ENCODE measurements around the gene NFATC2.
"Not testable (repeated sequence)": the region's sequence is repeated elsewhere in the genome, so short reads cannot be mapped to it uniquely, and the experiment has no call there.

The NFATC2 gene

DNA sequence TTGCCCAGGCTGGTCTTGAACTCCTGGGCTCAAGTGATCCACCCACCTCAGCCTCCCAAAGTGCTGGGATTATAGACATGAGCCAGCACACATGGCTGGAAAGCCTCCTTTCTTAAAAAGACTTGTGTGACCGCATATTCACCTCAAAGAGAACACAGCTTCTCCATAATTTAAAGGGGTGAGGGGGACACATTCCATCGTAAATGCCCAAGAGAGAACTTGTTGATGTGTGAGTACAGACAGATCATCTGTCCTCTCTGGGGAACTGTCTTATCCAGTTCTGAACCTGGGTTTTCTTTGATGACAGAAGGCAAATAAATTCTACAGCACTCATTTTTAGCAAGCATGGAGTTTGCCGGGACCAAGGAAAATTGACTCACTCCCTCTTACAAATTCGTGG, 47.2 kb downstream of the NFATC2 start:
- no peak for DNase-seq (ENCODE audit: low read depth in 3 of 3)

DNA sequence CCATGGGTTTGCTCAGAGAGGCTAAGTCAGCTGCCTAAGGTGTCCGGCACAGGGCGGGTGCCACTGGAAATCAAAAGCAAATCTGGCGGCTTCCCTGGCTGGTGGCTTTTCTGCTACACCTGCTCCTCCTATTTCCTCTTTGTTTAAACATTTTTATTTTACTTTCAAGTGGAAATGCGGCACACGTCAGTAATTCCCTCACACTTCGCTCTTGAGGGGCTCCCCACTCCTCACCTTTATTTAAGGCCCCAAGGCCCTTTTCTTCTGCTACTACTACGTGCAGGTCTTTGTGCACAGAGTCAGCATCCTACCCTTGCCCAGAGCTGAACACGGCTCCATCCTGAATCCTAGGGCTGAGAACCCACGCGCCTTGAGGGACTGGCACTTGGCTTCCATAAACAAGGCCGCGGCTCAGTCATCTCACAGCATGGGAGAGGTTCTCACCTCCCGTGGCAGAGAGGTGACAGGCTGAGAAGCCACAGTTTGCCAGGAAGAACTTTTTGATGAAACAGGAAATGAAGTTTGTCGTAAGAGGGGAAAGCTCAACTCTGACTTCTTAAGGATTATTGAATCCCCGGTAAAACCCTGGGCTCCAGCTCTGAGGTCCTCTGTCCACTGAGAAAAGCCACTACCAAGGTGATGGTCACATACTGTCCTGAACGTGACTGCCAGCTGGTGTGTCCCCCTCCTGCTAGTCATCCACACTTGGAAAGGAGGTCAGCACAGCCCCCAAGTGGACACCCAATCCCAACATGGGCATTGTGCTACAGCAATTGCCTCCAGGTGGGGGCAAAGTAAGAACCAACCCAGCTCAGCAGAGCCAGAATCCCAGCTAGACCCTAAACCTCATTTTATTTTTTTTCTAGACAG, 48.0 kb downstream of the NFATC2 start:
- peak in 1 of 3 experiments; percentile 45 for DNase-seq (ENCODE audit: low read depth in 3 of 3)

DNA sequence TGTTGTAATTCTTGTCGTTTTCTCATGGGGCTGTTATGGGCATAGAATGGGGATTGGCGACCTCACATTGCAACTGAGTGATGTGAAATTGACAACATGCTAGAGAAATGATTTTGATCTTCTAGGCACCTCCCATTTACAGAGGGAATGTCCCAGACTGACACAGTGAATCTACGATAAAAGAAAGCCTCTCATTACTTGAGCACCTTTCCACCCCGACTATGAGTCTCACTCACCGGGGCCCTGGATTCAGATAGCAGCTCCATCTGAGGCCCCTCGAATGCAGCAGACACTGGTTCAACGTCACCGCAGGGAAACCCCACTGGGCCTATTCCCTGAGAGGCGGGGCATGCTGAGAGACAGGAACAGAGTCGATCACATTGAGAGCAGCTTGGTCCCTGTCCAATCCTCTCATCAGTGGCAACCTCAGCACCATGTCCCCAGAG, 49.1 kb downstream of the NFATC2 start:
- DNase-seq (ENCODE audit: low read depth in 3 of 3): peak in 1 of 3 experiments; percentile 50

DNA sequence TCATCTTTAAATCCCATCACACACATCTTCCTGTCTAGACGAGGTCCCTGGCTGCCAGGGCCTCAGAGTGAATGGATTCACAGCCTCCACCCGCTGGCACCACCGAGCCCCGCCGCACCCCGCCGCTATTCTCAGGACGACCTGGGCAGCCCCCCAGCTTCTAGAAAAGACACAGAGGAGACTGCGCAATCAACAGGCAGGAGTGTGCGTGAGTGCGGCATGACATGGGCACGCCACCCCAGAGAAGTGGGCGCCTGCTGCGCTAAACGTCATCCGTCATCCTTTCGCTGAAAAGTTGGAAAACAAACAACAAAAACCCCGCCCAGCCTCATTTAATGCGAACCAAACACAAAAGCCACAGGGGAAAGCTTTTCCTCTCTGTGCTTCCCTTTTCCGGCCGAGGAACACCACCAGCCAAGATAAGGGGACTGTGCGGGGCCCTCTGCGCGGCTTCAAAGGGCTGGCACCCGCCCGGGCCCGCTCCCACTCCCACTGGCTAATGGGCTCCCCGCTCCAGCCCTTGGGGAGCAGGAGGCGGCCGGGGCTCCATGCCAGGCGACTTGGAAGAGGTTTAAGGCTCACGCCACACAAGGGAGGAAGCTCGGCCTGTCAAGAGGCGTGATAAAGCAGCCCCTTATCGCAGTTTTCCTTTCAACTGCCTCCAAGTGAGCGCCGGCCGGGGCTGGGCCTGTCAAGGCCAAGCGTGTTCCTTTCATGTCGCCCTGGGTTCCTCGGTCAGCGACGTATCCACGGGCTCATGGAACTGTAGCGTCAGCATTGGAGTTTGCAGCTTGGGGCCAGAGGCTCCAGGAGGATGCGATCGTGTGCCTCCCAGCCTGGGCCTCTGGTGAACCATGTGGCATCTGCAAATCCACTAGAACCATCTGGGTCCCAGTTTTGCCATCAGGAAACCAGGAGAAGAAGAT, 50.1 kb downstream of the NFATC2 start:
- no peak for DNase-seq (ENCODE audit: low read depth in 3 of 3)

DNA sequence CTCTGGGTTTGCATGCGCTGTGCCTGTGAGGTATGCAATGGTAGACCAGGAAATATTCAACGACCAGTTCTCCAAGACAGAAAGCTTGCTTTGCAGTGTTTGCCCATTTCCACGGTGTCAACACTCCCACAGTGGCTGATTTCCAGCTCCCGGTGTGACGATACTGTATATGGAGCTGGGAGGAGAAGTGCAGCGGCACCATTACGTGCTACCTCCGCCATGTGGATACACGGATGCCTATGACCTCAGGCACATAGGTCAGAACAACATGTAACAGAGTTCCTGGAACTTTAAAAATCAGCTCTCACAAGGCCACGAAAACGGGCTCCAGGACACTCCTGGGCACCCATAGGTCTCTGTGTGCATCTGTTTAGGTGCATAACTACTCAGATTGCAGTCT, 51.1 kb downstream of the NFATC2 start:
- no peak for DNase-seq (ENCODE audit: low read depth in 3 of 3)

DNA sequence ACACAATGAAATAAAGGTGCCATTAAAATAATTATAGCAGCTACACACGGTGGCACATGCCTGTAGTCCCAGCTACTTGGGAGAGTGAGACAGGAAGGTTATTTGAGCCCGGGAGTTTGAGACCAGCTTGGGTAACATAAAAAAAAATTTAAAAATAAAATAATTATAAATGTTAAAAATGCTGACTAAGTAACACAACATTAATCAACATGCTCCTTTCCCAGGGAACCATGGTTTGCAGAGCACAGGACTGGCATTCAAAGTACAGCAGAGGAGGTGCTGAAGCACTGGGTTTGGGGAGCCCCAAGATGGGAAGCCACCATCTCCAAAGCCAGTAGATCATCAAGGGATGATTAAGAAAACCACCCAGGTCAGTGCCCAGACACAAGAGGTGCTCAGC, 51.9 kb downstream of the NFATC2 start:
- DNase-seq (ENCODE audit: low read depth in 3 of 3): no peak

DNA sequence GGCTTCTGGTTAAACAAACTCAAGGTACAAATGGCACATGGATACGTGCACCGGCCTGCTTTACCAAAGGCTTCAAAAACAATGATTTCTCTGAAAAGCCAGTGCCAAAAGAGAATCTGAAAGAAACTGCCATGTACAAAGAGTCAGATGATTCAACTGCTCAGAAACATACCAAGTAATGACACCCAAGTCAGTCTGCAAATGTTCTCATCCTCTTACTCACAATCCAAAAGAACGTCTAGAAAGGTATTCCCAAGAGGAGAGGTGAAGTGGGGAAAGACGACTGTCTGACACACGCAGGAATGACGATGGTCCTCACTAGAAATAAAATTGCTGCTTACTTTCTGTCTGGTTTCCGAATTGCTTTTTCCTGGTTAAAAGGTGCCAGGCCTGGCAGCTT, 52.9 kb downstream of the NFATC2 start:
- no peak for DNase-seq (ENCODE audit: low read depth in 3 of 3)

DNA sequence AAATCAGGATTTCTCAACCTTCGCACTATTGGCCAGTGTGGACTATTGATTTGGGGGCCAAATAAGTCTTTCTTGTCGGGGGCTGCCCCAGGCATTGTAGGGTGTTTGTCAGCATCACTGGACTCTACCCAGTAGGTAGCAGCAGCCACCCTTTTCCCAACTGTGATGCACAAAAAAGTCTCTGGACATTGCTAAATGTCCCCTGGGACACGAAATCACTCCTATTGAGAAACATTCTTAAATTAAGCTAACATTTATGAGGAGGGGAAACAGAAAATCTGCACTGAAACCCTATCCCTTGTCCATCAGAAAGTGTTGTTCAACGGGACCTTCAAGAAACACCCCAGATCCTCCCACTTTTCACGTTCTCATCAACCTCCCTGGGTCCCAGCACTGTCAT, 54.2 kb downstream of the NFATC2 start:
- DNase-seq (ENCODE audit: low read depth in 3 of 3): no peak

DNA sequence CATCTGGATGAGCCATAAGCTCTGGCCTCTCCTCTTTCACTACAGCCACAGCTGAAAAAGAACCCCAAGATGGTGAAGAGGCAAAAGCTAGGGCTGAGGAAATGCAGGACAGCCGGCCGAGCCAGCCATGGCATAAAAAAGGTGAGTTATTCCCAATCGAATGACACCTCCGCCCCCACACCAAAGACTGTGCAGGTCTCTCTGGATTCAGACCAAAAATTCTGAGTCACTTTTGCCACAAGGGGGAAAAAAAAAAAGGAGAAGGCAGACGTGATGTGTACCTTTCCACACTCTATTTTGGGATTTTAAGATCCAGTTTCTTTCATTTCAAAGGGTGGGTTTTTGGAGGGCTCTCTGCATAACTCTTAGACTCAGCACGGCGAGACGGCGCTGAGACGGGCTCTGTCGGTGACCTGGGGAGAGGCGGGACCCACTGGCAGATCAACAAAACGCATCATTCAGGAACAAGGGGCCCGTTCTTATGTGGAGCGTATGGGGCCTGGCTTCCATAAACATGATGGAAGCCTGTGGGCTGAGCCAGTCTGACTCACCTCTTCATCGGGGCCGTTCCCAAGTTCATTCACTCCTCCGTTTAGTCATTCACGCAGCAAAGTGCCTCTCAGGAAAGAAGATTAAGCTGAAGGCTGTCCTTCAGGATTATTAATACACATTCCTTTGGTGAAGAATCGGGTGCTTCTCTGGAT, 54.8 kb downstream of the NFATC2 start:
- no peak for DNase-seq (ENCODE audit: low read depth in 3 of 3)

DNA sequence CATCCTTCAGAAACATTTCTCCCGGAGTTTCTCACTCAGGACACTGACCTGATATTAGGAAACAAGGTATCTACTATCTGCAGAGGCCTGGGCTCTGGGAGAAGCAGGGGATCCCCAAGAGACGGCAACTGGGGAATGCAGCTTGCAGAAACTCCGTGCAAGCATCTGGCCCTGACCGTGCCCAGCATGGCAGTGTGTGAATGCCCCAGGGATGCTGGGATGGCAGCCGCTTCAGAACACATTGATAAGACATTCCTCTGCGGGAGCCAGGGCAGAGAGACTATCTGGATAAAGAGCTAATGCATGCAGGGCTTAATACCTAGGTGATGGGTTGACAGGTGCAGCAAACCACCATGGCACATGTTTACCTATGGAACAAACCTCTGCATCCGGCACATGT, 55.4 kb downstream of the NFATC2 start:
- no peak for DNase-seq (ENCODE audit: low read depth in 3 of 3)

DNA sequence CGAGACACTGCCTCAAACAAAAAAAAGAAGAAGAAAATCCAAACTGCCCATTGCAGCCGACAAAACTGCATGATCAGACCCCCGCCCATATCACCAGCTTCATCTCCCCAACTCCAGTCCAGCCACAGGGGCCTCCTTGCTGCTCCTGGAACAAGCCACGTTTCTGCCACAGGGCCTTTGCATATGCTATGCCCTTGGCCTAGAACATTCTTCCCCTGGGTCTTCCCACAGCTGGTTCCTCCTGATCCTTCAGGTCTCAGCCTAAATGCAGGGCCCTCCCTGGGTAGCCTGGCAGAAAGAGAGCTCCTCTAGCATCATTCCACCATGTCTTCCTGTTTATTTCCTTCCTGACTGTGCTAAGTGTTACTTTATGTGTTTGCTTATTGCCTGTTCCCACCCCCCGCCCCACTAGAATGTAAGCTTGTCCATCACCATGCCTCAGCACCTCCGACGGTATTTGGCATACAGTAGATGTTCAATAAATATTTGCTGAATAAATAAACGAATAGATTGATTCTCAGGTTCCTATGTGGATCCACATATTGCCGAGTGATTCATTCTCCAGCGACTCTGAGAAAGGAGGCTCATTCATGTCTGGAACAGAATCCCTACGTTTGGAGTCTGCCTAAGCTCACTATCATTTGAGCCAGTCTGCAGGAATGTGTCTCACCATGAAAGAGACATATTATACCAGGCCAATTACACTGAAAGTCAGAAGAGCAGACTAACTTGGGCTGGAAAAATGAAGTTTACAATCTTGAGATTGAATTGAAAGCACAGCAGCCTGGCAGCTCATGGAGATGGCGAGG, 56.1 kb downstream of the NFATC2 start:
- DNase-seq (ENCODE audit: low read depth in 3 of 3): no peak

DNA sequence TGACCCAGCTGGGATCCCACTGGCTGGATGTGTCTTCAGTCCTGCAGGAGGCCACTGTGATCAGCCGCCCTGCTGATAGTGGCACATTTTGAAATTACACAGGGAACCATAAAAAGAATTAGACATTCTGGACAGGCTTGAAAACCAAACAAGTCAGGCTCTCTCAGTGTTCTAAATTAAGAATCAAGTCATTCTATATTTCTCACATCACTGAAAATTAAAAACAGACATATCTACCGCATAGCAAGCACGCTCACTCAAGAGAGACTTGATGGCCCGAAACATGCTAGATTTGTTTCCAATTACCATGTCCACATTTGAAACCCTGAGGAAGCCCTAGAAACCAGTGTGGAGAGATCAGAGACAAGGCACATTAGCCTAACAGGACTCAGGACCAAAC, 57.7 kb downstream of the NFATC2 start:
- no peak for DNase-seq (ENCODE audit: low read depth in 3 of 3)

DNA sequence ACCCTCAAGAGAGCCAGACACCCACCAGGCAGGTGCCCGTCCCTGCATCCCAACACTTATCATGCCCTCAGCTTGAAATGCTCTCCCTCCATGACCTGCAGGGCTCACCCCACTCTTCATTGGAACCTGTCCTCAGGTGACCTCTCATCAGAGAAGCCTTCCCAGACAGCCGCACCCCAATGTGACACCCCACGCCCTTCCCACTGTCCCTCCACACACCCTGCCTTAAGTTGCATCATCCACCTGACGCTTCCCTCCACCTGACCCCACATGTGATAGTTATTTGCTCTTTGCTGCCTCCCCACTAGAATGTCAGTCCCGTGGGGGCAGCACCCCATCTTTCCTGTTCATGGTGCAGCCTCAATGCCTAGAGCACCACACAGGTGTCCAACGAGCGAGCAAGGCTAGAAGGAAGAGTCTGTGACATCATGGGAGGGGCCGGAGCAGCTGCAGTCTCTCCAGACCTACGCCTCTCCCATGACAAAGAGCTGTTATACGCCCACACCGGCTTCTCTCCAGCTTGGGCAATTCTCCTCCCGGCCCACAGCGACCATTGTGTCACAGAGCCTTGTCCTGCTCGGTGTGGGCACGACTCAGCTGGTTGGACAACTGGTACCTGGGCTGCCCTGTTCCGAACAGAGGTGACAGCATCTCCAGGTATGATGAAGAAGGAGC, 58.2 kb downstream of the NFATC2 start:
- no peak for DNase-seq (ENCODE audit: low read depth in 3 of 3)

DNA sequence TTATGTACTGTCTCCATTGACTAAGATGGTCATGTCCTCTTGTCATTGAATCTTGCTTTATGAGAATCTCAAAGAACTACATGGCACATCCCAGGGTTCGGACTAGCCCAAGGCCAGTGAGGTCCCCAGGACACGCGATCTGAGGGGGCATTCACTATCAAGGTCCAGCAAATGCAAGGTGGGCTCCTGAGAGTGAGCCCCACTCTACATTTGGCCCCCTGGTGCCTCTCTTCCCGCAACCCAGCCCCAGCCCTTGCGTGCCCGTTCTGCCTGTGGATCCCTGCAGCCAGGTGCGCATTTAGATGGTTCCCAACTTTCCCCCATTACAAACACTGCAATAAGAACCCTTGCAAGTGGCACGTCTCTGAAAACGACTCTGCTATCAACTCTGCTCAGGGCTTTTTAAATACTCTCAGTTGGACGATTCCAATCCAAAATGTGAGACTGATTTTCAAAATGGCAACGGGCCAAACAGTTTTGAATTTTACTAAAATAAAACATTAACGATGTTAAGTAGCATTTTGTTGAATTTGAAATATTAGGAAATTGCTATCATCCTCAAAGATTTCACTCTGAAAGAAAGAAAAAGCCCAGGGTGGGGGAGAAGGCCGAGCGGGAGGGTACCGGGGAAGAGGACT, 59.6 kb downstream of the NFATC2 start:
- no peak for DNase-seq (ENCODE audit: low read depth in 3 of 3)

DNA sequence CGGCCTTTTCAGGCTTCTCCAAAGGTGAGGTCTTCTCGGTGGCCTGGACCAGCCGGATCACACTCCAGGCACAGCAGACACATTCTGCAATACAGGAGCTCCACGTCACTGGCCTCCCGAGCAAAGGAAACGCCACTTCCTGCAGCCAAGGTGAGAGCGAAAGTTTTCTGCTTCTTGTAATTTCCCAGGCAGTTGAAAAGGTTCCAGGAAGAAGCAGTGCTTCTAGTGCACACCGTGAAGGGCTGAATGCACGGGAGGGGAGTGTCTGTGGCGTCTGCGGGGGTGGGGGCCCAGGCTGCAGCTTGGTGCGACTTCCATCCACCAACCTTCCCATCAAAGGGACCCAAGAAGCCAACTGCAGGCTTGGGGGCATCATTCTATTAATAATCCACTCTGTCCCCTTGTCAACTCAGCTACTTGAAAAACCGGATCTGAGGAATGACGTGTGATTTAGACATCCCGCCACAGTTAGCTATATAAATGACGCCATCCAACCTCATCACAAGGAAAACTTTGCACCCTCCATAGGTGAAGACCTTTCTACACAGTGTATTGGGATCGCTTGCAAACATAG, 61.1 kb downstream of the NFATC2 start:
- DNase-seq (ENCODE audit: low read depth in 3 of 3): peak in 2 of 3 experiments; percentile 28 to 69

DNA sequence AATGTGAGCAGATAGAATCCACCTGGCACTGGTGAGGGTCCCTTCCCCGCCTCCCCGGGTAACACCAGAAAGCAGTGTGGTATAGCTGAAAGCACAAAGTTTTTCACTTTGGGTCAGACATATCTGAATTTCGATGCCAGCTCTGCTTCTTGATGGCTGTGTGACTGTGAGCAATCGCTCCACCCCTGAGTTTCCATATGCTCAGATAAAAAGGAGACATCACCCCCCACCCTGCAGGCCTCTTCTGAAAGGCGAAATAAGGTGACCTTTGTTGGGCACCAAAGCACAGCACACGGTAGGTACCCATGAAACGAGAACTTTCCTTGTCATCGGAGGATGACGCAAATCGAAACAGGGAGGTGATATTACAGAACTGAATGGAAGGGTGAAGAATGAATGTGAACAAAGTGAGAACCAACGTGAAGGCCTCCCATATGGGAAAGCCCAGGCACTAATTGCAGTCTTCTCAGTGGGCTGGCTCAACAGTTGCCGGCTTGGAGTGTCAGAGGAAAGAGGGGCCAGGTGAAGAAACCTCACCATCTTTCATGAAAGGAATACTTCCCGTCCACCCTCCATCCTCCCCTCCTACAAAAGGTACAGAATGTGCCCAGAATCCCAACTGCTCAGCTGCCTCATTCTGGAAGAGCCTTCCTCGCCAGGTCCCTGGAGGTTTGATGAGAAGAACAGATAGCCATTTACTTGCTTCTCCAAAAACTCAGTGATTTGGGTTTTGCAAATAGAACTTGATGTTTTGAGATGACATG, 61.8 kb downstream of the NFATC2 start:
- peak; percentile 56 to 75 (median 65) for DNase-seq (ENCODE audit: low read depth in 3 of 3)

DNA sequence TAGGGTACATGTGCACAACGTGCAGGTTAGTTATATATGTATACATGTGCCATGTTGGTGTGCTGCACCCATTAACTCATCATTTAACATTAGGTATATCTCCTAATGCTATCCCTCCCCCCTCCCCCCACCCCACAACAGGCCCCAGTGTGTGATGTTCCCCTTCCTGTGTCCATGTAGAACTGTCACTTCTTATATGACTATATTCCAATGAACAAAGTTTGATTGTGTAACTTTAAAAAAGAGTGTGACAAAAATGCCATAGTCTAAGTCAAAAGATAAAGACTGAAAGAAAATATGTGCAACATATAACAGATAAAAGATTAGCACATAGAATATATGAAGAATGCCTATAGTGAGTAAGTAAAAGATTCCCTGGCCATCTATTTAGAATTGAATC, 66.4 kb downstream of the NFATC2 start:
- not testable (repeated sequence) for DNase-seq (ENCODE audit: low read depth in 3 of 3)

DNA sequence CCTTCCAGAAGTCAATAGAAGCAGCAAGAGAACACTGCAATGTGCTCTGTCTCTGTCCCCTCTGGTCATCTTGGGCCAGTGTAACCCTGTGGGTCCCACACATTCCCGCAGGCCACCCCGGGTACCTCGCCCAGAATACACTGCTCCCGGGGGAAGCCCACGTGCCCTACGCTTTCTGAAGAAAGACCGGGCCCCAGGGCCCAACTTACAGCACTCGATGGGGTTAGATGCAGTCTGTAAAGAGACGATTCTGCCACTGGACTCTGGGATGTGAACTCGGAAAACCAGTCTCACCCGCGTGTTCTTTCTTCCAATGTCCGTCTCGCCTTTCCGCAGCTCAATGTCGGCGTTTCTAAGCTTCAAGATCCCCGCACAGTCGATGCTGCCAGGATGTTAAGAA, 68.7 kb downstream of the NFATC2 start:
- no peak for DNase-seq (ENCODE audit: low read depth in 3 of 3)

DNA sequence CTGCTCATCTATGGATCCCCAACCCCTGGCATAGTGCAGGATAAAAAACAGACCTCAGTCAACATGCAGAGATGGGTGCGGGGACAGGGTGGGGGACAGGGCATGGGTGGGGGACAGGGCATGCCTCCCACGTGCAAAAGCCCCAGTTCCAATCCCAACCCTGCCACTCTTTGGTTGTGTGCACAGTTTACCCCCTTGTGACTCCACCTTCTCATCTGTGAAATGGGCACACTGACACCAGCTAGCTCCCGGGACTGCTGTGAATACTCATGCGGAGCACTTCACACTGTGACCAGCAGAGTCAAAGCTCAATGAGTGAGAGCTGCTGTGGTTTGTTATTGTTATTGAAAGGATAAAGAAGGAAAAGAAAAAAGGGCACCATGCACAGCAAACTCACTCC, 69.3 kb downstream of the NFATC2 start:
- no peak for DNase-seq (ENCODE audit: low read depth in 3 of 3)
